ENCODE measurements around the gene DYNC1H1. TPM values are rescaled to one million over a fixed set of nuclear protein-coding genes. Genes with fewer than 3 reads are reported as not detected.

DYNC1H1 gene
- total RNA-seq: 384 TPM
- long read RNA-seq, partial matches to known transcripts: 157 of 166 reads
- long read RNA-seq, other reads (novel, unspliced or antisense): 6 of 166 reads

- intact Hi-C loops (cut with DNase I): loop anchor here (5.0 kb wide), 1 partner anchor 192 kb away; no protein-coding TSS in a partner anchor
- ATAC-seq (ENCODE audit: poor library complexity): peak; percentile 93
- peak; percentile 98 for DNase-seq
Measured at GRCh38 chr14:101964297-101965180, at the start of gene DYNC1H1. Gene DYNC1H1, plus strand, starts transcription at chr14:101964573. Its CDS starts 119 bp downstream, at chr14:101964692.

GRCh38 chr14:101915871-101916815 lies 48.2 kb upstream of the DYNC1H1 start:
- ATAC-seq (ENCODE audit: poor library complexity): peak; percentile 70
- intact Hi-C loops (cut with DNase I): no loop called here

GRCh38 chr14:101916816-101917412 lies 47.5 kb upstream of the DYNC1H1 start:
- ATAC-seq (ENCODE audit: poor library complexity) (peak; percentile 42), DNase-seq (no peak)
- intact Hi-C loops (cut with DNase I): no loop called here

More at GRCh38 chr14:101915871-101916815, 48.2 kb upstream of the DYNC1H1 start:
- DNase-seq: no peak

GRCh38 chr14:101917413-101918017 lies 46.9 kb upstream of the DYNC1H1 start:
- intact Hi-C loops (cut with DNase I): no loop called here
- peak; percentile 26 for ATAC-seq (ENCODE audit: poor library complexity)
- DNase-seq: no peak

GRCh38 chr14:101918065-101918989 lies 46.0 kb upstream of the DYNC1H1 start:
- intact Hi-C loops (cut with DNase I): no loop called here
- no peak for ATAC-seq (ENCODE audit: poor library complexity)
- DNase-seq: no peak

GRCh38 chr14:101920271-101920670 lies 44.1 kb upstream of the DYNC1H1 start:
- DNase-seq: no peak
- ATAC-seq (ENCODE audit: poor library complexity): no peak
- intact Hi-C loops (cut with DNase I): no loop called here

GRCh38 chr14:101922866-101923265 lies 41.5 kb upstream of the DYNC1H1 start:
- ATAC-seq (ENCODE audit: poor library complexity) (no peak), DNase-seq (no peak)
- intact Hi-C loops (cut with DNase I): no loop called here

GRCh38 chr14:101925152-101925551 lies 39.2 kb upstream of the DYNC1H1 start:
- intact Hi-C loops (cut with DNase I): no loop called here
- DNase-seq: peak; percentile 37
- no peak for ATAC-seq (ENCODE audit: poor library complexity)

- DNase-seq (peak; percentile 38), ATAC-seq (ENCODE audit: poor library complexity) (no peak)
- intact Hi-C loops (cut with DNase I): no loop called here
Measured at GRCh38 chr14:101926085-101926484, 38.3 kb upstream of the DYNC1H1 start.

GRCh38 chr14:101926620-101927019 lies 37.8 kb upstream of the DYNC1H1 start:
- intact Hi-C loops (cut with DNase I): no loop called here
- DNase-seq: no peak
- no peak for ATAC-seq (ENCODE audit: poor library complexity)

GRCh38 chr14:101927859-101928258 lies 36.5 kb upstream of the DYNC1H1 start:
- ATAC-seq (ENCODE audit: poor library complexity) (peak; percentile 96), DNase-seq (peak; percentile 93)
- intact Hi-C loops (cut with DNase I): no loop called here

- DNase-seq (peak; percentile 21), ATAC-seq (ENCODE audit: poor library complexity) (peak; percentile 20)
- intact Hi-C loops (cut with DNase I): no loop called here
Measured at GRCh38 chr14:101928415-101928841, 35.9 kb upstream of the DYNC1H1 start.

GRCh38 chr14:101929096-101929495 lies 35.3 kb upstream of the DYNC1H1 start:
- peak; percentile 27 for DNase-seq
- ATAC-seq (ENCODE audit: poor library complexity): no peak
- intact Hi-C loops (cut with DNase I): no loop called here

GRCh38 chr14:101929946-101930345 lies 34.4 kb upstream of the DYNC1H1 start:
- ATAC-seq (ENCODE audit: poor library complexity): no peak
- intact Hi-C loops (cut with DNase I): no loop called here
- peak; percentile 28 for DNase-seq

GRCh38 chr14:101932673-101933072 lies 31.7 kb upstream of the DYNC1H1 start:
- intact Hi-C loops (cut with DNase I): no loop called here
- peak; percentile 9 for DNase-seq
- ATAC-seq (ENCODE audit: poor library complexity): no peak

GRCh38 chr14:101933209-101933608 lies 31.2 kb upstream of the DYNC1H1 start:
- intact Hi-C loops (cut with DNase I): no loop called here
- ATAC-seq (ENCODE audit: poor library complexity): no peak
- peak; percentile 41 for DNase-seq

GRCh38 chr14:101934601-101935150 lies 29.7 kb upstream of the DYNC1H1 start:
- ATAC-seq (ENCODE audit: poor library complexity) (no peak), DNase-seq (peak; percentile 20)
- intact Hi-C loops (cut with DNase I): no loop called here

All from Right ventricle myocardium superior (tissue), 1 donor.